Measurements from ENCODE around the gene CASK.
A peak's percentile ranks its signal among the peaks of the same experiment; 100 is the strongest.

The CASK gene

GRCh38 chrX:41734530-41734929 lies 188.8 kb downstream of the CASK start:
- Histone ChIP-seq H3K27ac (ENCODE audit: low read depth, low read length) (peak overlapping the region; percentile 84), H3K79me2 (ENCODE audit: control insufficient read depth, low read length) (no peaks in the 10 kb centered on the region), H3K9me3 (ENCODE audit: control insufficient read depth, insufficient read depth, low read length) (no peaks in the 10 kb centered on the region), H3K4me3 (ENCODE audit: low read length) (peak overlapping the region; percentile 56), H3K27me3 (ENCODE audit: control insufficient read depth, low read length) (no peaks in the 10 kb centered on the region), H3K36me3 (ENCODE audit: control insufficient read depth, low read length) (no peaks in the 10 kb centered on the region), H3F3A (ENCODE audit: control insufficient read depth, insufficient read depth) (peaks cover 8% of the 10 kb centered on the region), H3K4me1 (ENCODE audit: control insufficient read depth, low read length) (peaks cover 56% of the 10 kb centered on the region), H3K9me2 (replicated peaks; ENCODE audit: control insufficient read depth, low read length) (no peaks in the 10 kb centered on the region), H3K4me2 (ENCODE audit: low read length) (peak overlapping the region; percentile 75), H4K20me1 (ENCODE audit: control insufficient read depth, insufficient read depth, low read depth, low read length) (no peaks in the 10 kb centered on the region)
- TF ChIP-seq EZH2phosphoT487 (IDR thresholded peaks at IDR 0.05; ENCODE audit: borderline replicate concordance, low read length) (no peak), CTCF (IDR thresholded peaks at IDR 0.05; ENCODE audit: low read depth, low read length, poor library complexity, severe bottlenecking) (peak; percentile 43)

GRCh38 chrX:41733939-41734338 lies 189.4 kb downstream of the CASK start:
- no peaks in the 10 kb centered on the region for H3K27me3 ChIP-seq (ENCODE audit: control insufficient read depth, low read length)
- peak overlapping the region; percentile 84 for H3K27ac ChIP-seq (ENCODE audit: low read depth, low read length)
- H4K20me1 ChIP-seq (ENCODE audit: control insufficient read depth, insufficient read depth, low read depth, low read length), result no peaks in the 10 kb centered on the region
- no peak for TF ChIP-seq EZH2phosphoT487 (IDR thresholded peaks at IDR 0.05; ENCODE audit: borderline replicate concordance, low read length)
- TF ChIP-seq CTCF (IDR thresholded peaks at IDR 0.05; ENCODE audit: low read depth, low read length, poor library complexity, severe bottlenecking), result no peak
- no peaks in the 10 kb centered on the region for H3K79me2 ChIP-seq (ENCODE audit: control insufficient read depth, low read length)
- H3K4me3 ChIP-seq (ENCODE audit: low read length), result peak overlapping the region; percentile 56
- no peaks in the 10 kb centered on the region for H3K36me3 ChIP-seq (ENCODE audit: control insufficient read depth, low read length)
- H3K4me2 ChIP-seq (ENCODE audit: low read length), result peak overlapping the region; percentile 75
- H3F3A ChIP-seq (ENCODE audit: control insufficient read depth, insufficient read depth), result peaks cover 8% of the 10 kb centered on the region
- H3K9me3 ChIP-seq (ENCODE audit: control insufficient read depth, insufficient read depth, low read length), result no peaks in the 10 kb centered on the region
- H3K4me1 ChIP-seq (ENCODE audit: control insufficient read depth, low read length), result peaks cover 56% of the 10 kb centered on the region
- H3K9me2 ChIP-seq (replicated peaks; ENCODE audit: control insufficient read depth, low read length), result no peaks in the 10 kb centered on the region

- Histone ChIP-seq H3K79me2 (ENCODE audit: control insufficient read depth, low read length) (no peaks in the 10 kb centered on the region), H3K27me3 (ENCODE audit: control insufficient read depth, low read length) (no peaks in the 10 kb centered on the region), H3K36me3 (ENCODE audit: control insufficient read depth, low read length) (no peaks in the 10 kb centered on the region), H3K27ac (ENCODE audit: low read depth, low read length) (peak overlapping the region; percentile 18; the same call in 1 of the 2 replicates), H3K4me1 (ENCODE audit: control insufficient read depth, low read length) (peaks cover 63% of the 10 kb centered on the region), H3F3A (ENCODE audit: control insufficient read depth, insufficient read depth) (peaks cover 8% of the 10 kb centered on the region), H3K9me3 (ENCODE audit: control insufficient read depth, insufficient read depth, low read length) (no peaks in the 10 kb centered on the region), H3K4me2 (ENCODE audit: low read length) (no peak overlapping the region), H4K20me1 (ENCODE audit: control insufficient read depth, insufficient read depth, low read depth, low read length) (no peaks in the 10 kb centered on the region), H3K9me2 (replicated peaks; ENCODE audit: control insufficient read depth, low read length) (no peaks in the 10 kb centered on the region), H3K4me3 (ENCODE audit: low read length) (no peak overlapping the region)
- TF ChIP-seq CTCF (IDR thresholded peaks at IDR 0.05; ENCODE audit: low read depth, low read length, poor library complexity, severe bottlenecking), result no peak
- no peak for TF ChIP-seq EZH2phosphoT487 (IDR thresholded peaks at IDR 0.05; ENCODE audit: borderline replicate concordance, low read length)
These were observed 191.1 kb downstream of the CASK start for GRCh38 chrX:41732260-41732659.
